Coronary artery (tissue), 2 donors: ENCODE measurements around the gene C19orf67.

Experiments
- DNase-seq: peaks from one replicate; pipeline ENCODE4 v3.0.0-alpha.2; 2017; ENCODE audit warnings: low spot score
- H3K27ac ChIP-seq, 2 donors: fragments of 200-600 bp; sonication (generic); one replicate each; pipeline ENCODE4 v1.5.1; 2016 to 2019
- H3K4me3 ChIP-seq: fragments of 200-600 bp; sonication (generic); 2 replicates; pipeline ENCODE4 v1.5.1; 2016; ENCODE audit warnings: mild to moderate bottlenecking, moderate library complexity
- TF ChIP-seq, protein P1 (sequence below): fragments of 200-600 bp; sonication (generic); IDR thresholded peaks from one replicate; pipeline ENCODE4 v1.5.1; 2019; ENCODE audit warnings: antibody characterized with exemption

The C19orf67 gene

DNA sequence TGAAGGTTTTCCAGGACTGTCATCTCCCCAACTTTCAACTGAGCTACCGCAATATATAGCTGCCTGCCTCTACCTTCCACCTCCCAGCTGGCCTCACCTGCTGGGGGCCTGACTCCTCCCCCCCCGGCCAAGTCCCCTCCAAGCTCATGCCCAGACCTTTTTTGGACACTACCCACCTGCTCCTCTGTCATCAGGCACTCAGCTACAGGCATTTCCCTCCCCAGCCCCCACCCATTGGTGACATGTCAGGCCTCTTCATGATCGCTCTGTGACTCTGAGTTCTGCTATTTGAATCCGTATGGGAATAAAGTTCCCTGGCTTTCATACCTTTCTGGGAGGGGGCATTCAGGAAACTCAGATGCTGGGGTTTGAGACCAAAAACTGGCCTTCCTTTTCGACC, 30.2 kb upstream of the C19orf67 start:
- H3K4me3 ChIP-seq = peak overlapping the region; percentile 98
- no peak for DNase-seq
- TF ChIP-seq, protein P1, sequence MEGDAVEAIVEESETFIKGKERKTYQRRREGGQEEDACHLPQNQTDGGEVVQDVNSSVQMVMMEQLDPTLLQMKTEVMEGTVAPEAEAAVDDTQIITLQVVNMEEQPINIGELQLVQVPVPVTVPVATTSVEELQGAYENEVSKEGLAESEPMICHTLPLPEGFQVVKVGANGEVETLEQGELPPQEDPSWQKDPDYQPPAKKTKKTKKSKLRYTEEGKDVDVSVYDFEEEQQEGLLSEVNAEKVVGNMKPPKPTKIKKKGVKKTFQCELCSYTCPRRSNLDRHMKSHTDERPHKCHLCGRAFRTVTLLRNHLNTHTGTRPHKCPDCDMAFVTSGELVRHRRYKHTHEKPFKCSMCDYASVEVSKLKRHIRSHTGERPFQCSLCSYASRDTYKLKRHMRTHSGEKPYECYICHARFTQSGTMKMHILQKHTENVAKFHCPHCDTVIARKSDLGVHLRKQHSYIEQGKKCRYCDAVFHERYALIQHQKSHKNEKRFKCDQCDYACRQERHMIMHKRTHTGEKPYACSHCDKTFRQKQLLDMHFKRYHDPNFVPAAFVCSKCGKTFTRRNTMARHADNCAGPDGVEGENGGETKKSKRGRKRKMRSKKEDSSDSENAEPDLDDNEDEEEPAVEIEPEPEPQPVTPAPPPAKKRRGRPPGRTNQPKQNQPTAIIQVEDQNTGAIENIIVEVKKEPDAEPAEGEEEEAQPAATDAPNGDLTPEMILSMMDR = no peak
- peak overlapping the region; percentile 85 to 100 for H3K27ac ChIP-seq

DNA sequence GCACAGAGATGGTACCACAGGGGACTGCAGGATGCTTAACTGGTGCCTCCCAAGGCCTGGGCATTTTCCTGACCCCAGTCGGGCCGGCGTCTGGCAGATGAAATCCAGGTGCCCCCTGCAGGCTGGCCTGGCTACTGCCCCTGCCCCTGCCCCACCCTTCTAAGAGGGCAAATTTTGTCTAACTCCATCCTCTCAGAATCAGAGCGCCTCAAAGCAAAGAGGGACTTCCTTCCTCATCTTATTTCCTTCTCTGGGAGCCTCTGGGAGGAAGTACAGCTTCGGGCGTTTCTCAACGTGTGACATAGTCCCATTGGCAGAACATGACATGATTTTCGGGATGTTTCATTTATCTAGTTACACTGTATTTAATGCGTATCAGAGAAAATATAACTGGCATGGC, 29.3 kb upstream of the C19orf67 start:
- Histone ChIP-seq H3K4me3 (no peak overlapping the region), H3K27ac (peak overlapping the region; percentile 23 to 100)
- TF ChIP-seq, protein P1 = no peak
- DNase-seq = no peak

DNA sequence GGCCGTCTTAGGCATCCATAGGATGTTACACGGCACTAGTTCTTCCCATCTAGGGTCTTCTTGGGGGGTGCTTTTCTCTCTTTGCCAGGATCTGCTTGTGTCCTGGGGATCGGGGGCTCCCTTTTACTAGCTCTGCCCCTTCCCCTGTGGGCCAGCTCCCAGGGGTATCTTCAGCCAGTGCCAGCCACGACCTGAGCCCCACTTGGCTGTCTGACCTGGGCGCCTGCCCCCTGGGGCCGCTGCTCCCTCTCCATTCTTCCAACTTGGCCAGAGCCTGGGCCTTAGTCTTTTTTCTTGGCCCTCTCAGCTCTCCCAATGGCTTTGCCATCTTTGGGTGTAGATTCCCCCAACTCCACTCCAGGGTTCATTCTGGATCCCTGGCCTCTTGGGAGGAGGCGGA, 28.9 kb upstream of the C19orf67 start:
- TF ChIP-seq, protein P1 = no peak
- H3K27ac ChIP-seq = peak overlapping the region; percentile 23 to 100
- no peak overlapping the region for H3K4me3 ChIP-seq
- DNase-seq = no peak

DNA sequence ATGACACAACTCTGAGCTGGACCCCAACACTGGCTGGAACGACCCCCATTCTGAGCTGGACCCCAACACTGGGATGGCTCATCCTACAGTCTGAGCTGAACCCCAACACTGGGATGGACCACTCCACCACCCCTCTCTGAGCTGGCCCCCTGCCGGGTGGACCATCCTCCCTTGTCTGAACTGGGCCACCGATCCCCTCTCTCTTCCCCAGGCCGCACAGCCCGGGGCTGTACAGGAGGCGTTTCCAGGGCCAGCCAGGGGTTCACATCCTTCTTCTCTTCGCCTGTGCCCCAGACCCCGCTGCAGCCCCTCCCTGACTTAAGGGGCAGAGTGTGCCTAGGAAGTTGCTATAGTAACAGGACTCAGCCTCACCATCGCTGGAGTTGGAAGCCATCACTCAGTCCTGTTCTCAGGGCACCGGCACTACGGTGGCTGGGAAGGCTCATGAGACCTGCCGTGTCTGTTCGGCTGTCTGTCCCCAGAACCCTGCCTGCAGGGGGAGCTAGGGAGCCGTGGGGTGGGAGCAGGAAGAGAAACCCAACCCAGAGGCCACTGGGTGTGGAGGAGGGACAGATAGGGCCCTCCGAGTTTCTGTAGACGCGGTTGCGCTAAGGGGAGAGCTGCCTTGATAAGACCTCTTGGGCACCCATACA, 28.3 kb upstream of the C19orf67 start:
- no peak for DNase-seq
- Histone ChIP-seq H3K4me3 (peak overlapping the region; percentile 65), H3K27ac (peak overlapping the region; percentile 79 to 100)
- TF ChIP-seq, protein P1 = no peak

DNA sequence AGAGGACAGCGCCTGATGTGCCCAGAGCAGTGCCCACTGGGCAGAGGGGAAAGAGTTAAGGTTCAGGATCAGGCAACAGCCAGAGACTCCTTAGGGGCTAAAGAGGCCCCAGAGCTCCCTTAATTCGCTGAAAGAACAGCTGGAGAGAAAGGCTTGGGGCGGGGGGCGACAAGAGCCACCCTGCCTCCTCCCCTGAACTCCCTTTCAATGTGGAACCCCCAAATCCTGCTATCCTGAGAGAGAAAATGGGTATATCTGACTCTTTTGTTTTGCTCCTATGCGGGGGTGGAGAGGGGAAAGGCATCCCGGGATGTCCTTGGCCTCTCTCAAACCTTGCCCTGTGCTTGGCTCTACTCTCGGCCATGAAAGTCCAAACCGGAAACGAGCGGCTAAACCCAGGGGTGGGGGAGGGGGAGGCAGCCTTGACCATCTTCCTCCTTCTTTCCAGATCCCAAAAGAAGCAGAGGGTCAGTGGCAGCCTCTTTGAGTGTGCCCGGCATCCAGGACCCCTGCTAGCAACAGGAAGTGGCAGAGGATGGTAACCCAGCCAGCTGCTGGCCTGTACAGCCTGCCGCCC, 27.3 kb upstream of the C19orf67 start:
- TF ChIP-seq, protein P1 = no peak
- peak overlapping the region; percentile 79 to 100 for H3K27ac ChIP-seq
- H3K4me3 ChIP-seq = peak overlapping the region; percentile 65
- no peak for DNase-seq

DNA sequence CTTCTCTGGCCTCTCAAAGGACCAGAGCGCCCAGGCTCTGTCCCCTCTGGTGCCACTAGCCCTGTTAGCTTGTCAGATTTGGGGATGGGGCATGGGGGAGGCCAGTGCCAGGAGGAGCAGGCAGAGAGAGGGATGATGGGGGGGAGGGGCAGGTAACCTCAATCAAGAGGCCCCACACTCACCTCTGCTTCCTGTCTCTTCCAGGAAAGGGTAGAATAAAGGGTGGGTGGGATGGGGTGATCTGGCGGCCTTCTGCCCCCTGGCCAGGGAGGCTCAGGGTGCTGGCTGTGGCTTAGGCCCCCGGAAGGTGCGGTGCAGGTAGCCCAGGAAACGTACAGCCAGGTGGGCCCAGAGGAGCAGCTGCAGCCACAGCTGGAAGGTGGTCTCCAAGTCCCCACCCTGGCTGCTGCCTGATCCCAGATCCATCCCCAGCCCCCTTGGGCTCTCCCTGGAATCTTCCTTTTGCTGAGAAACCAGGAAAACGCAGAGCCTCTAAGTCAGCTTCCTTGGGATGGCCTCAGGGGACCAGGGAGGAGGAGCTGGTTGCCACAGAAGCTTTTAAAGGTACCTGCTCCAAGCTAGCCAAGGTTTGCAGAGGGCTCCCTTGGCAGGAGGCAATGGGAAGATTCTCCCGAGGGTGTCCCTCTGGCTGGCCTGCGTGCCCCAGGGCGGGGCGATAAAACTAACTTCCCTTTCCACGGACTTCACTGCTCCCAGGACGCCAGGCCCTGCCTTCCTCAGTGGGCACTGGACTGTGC, 26.6 kb upstream of the C19orf67 start:
- Histone ChIP-seq H3K4me3 (peak overlapping the region; percentile 65), H3K27ac (peak overlapping the region; percentile 79 to 100)
- TF ChIP-seq, protein P1 = no peak

More for the DNA sequence above, 26.6 kb upstream of the C19orf67 start:
- no peak for DNase-seq
